ENCODE measurements around the gene BNC2. TPM values are rescaled to one million over a fixed set of nuclear protein-coding genes. Genes with fewer than 3 reads are reported as not detected.

Gene BNC2
- polyA plus RNA-seq, 1 experiment: 17.5 TPM

DNA sequence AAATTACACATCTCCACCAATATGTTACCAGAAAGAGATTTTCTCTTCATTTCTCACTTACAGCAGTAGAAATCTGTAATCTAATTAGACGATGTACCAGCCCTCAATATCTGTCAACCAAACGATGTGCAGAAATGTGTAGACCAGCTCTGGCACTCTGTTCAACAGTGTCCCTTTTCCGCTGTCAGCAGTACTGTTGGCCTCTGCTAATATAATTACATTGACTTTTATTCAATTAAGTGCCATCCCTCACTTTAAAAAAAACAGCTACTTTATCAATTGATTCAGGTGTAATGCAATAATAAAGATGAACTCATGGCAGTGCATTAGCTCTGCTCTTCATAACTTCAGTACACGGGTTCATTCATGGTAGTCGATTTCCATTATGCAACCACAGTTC is 448.4 kb downstream of the BNC2 start:
- no peaks in the 10 kb centered on the region for H3K27me3 ChIP-seq (ENCODE audit: control insufficient read depth, insufficient read depth, low read length)
- peaks cover 4% of the 10 kb centered on the region for H3K36me3 ChIP-seq (ENCODE audit: control insufficient read depth, insufficient read depth, low read length)
- ChIA-PET CTCF (no interaction called here), POLR2A (no interaction called here)
- TF ChIP-seq, protein P1, sequence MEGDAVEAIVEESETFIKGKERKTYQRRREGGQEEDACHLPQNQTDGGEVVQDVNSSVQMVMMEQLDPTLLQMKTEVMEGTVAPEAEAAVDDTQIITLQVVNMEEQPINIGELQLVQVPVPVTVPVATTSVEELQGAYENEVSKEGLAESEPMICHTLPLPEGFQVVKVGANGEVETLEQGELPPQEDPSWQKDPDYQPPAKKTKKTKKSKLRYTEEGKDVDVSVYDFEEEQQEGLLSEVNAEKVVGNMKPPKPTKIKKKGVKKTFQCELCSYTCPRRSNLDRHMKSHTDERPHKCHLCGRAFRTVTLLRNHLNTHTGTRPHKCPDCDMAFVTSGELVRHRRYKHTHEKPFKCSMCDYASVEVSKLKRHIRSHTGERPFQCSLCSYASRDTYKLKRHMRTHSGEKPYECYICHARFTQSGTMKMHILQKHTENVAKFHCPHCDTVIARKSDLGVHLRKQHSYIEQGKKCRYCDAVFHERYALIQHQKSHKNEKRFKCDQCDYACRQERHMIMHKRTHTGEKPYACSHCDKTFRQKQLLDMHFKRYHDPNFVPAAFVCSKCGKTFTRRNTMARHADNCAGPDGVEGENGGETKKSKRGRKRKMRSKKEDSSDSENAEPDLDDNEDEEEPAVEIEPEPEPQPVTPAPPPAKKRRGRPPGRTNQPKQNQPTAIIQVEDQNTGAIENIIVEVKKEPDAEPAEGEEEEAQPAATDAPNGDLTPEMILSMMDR (IDR thresholded peaks at IDR 0.05; ENCODE audit: insufficient read depth, low read depth, low read length): no peak
- no peak for DNase-seq (ENCODE audit: low read depth)
- no peak overlapping the region for H3K4me3 ChIP-seq (ENCODE audit: low read depth, low read length)

DNA sequence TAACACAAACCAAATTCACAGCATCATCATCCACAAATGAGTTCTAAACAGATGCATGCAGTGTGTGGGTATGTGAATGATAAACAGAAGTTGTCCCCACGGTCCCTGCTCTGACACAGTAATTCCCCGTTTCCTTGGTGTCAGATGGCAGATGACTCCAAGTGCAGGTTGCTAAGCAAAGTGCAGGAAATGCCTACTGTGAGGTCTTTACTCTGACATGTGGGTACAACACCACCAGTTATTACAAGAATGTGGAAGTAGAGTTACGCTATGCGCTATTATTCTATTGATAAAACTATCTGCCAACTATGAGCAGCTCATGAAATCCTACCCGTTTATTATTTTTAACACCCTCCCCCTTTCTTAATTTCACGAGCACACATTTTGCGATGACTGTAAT is 448.9 kb downstream of the BNC2 start:
- DNase-seq (ENCODE audit: low read depth): no peak
- no peak overlapping the region for H3K4me3 ChIP-seq (ENCODE audit: low read depth, low read length)

DNA sequence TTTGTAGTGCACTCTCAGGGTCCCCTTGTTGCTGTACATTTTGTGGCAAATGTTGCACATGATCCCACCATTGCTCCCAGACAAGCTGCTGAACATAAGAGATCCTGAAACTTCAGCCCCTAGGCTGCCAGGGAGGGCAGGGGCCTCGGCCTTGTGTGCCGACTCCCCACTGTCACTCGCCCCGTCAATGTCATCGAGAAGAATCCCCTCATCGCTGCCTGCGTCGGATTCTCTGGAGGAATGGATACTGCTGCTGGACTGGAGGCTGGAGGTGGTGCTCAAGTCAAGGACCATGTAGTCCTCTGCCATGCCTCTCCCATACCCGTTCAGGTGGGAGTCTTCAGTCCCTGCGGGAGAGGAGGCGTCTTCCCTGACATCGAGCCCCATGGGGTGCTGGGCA is 451.3 kb downstream of the BNC2 start:
- Histone ChIP-seq H3K4me3 (ENCODE audit: low read depth, low read length) (no peak overlapping the region), H3K27me3 (ENCODE audit: control insufficient read depth, insufficient read depth, low read length) (no peaks in the 10 kb centered on the region), H3K36me3 (ENCODE audit: control insufficient read depth, insufficient read depth, low read length) (peaks cover 4% of the 10 kb centered on the region)
- TF ChIP-seq, protein P1 (IDR thresholded peaks at IDR 0.05; ENCODE audit: insufficient read depth, low read depth, low read length): no peak
- CTCF ChIA-PET: interaction anchor here (0.5 to 0.7 kb wide), 2 partner anchors 327 to 581 kb away, joined by 3 read pairs; no protein-coding TSS in a partner anchor
- no peak for DNase-seq (ENCODE audit: low read depth)
- POLR2A ChIA-PET: no interaction called here

More for the DNA sequence above, 448.9 kb downstream of the BNC2 start:
- peaks cover 4% of the 10 kb centered on the region for H3K36me3 ChIP-seq (ENCODE audit: control insufficient read depth, insufficient read depth, low read length)
- no peaks in the 10 kb centered on the region for H3K27me3 ChIP-seq (ENCODE audit: control insufficient read depth, insufficient read depth, low read length)
- ChIA-PET CTCF (no interaction called here), POLR2A (no interaction called here)
- TF ChIP-seq, protein P1 (IDR thresholded peaks at IDR 0.05; ENCODE audit: insufficient read depth, low read depth, low read length): no peak

DNA sequence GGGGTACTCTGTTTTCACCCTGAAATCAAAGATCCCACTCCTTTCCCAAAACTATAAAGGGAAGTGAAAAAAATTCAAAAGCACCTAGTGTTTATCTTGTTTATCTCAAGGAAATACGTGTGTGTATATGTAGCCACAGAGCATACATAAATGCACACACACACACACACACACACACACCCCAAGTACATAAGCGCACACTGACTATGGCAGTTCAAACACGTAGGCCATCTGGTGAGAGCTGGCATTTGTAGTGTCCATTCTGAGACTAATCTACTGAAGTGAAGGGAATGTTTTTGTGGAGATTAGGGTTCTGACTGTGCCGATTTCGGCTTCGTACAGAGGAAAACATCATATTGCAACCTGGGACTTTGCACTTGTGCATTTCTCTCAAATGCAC is 451.7 kb downstream of the BNC2 start:
- CTCF ChIA-PET: interaction anchor here (0.7 kb wide), 1 partner anchor 327 kb away, joined by 3 read pairs; no protein-coding TSS in a partner anchor

DNA sequence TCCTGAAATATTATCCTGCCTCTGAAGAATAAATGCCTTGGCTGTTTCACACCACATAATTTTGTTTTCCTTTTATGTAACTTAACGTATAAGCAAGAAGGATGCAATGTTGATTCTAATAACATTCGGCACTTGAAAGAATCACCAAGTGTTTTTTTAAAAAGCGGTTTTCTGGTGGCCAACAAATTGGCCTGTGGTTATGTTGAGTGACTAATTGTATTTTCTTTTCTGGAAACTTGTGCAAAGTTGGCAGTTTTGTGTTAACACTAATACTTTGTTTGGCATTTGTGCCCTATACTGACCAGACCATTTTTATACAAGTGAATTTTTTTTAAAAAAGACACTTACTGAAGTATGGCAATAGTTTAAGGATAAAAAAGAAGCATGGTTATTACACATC is 452.7 kb downstream of the BNC2 start:
- DNase-seq (ENCODE audit: low read depth): no peak
- ChIA-PET POLR2A (no interaction called here), CTCF (no interaction called here)
- H3K4me3 ChIP-seq (ENCODE audit: low read depth, low read length): no peak overlapping the region
- H3K36me3 ChIP-seq (ENCODE audit: control insufficient read depth, insufficient read depth, low read length): peaks cover 4% of the 10 kb centered on the region
- no peaks in the 10 kb centered on the region for H3K27me3 ChIP-seq (ENCODE audit: control insufficient read depth, insufficient read depth, low read length)
- TF ChIP-seq, protein P1 (IDR thresholded peaks at IDR 0.05; ENCODE audit: insufficient read depth, low read depth, low read length): no peak

More for the DNA sequence above, 451.7 kb downstream of the BNC2 start:
- H3K27me3 ChIP-seq (ENCODE audit: control insufficient read depth, insufficient read depth, low read length): no peaks in the 10 kb centered on the region
- no peak for DNase-seq (ENCODE audit: low read depth)
- TF ChIP-seq, protein P1 (IDR thresholded peaks at IDR 0.05; ENCODE audit: insufficient read depth, low read depth, low read length): no peak
- H3K4me3 ChIP-seq (ENCODE audit: low read depth, low read length): no peak overlapping the region
- POLR2A ChIA-PET: no interaction called here
- peaks cover 4% of the 10 kb centered on the region for H3K36me3 ChIP-seq (ENCODE audit: control insufficient read depth, insufficient read depth, low read length)
